HG03521 (cell line): Measurements from ENCODE around the gene ARHGAP15.

Source experiments
- ATAC-seq: cut with Tn5 transposase; IDR thresholded peaks from one replicate; pipeline ENCODE4 v1.9.1; 2021; ENCODE audit warnings: mild to moderate bottlenecking, moderate library complexity; ENCODE audit not compliant: unreplicated experiment

The ARHGAP15 gene

GRCh38 chr2:143604566-143604959 is 475.3 kb downstream of the ARHGAP15 start:
- no peak for ATAC-seq

GRCh38 chr2:143607231-143608062 is 478.2 kb downstream of the ARHGAP15 start:
- no peak for ATAC-seq

GRCh38 chr2:143608063-143608423 is 478.8 kb downstream of the ARHGAP15 start:
- ATAC-seq, result no peak

- ATAC-seq, result no peak
These were observed 479.5 kb downstream of the ARHGAP15 start for GRCh38 chr2:143608758-143609157.

GRCh38 chr2:143611336-143611735 is 482.1 kb downstream of the ARHGAP15 start:
- ATAC-seq, result no peak

- ATAC-seq, result no peak
These were observed 486.3 kb downstream of the ARHGAP15 start for GRCh38 chr2:143615562-143615961.

- no peak for ATAC-seq
These were observed 487.2 kb downstream of the ARHGAP15 start for GRCh38 chr2:143616452-143616851.

GRCh38 chr2:143617803-143618415 is 488.7 kb downstream of the ARHGAP15 start:
- no peak for ATAC-seq

- no peak for ATAC-seq
These were observed 492.9 kb downstream of the ARHGAP15 start for GRCh38 chr2:143622106-143622505.

- no peak for ATAC-seq
These were observed 494.2 kb downstream of the ARHGAP15 start for GRCh38 chr2:143623231-143623908.

- no peak for ATAC-seq
These were observed 494.7 kb downstream of the ARHGAP15 start for GRCh38 chr2:143623909-143624260.

GRCh38 chr2:143629340-143629739 is 500.1 kb downstream of the ARHGAP15 start:
- ATAC-seq, result no peak

- ATAC-seq, result no peak
These were observed 503.6 kb downstream of the ARHGAP15 start for GRCh38 chr2:143632751-143633374.

GRCh38 chr2:143633419-143633818 is 504.2 kb downstream of the ARHGAP15 start:
- ATAC-seq, result no peak

GRCh38 chr2:143635302-143635701 is 506.1 kb downstream of the ARHGAP15 start:
- ATAC-seq, result no peak

GRCh38 chr2:143635936-143636335 is 506.7 kb downstream of the ARHGAP15 start:
- ATAC-seq, result no peak

- ATAC-seq, result no peak
These were observed 511.6 kb downstream of the ARHGAP15 start for GRCh38 chr2:143640826-143641225.

- no peak for ATAC-seq
These were observed 516.9 kb downstream of the ARHGAP15 start for GRCh38 chr2:143645921-143646645.

GRCh38 chr2:143649226-143649740 is 520.1 kb downstream of the ARHGAP15 start:
- ATAC-seq, result no peak

GRCh38 chr2:143652692-143653091 is 523.5 kb downstream of the ARHGAP15 start:
- no peak for ATAC-seq

- no peak for ATAC-seq
These were observed 539.0 kb downstream of the ARHGAP15 start for GRCh38 chr2:143668234-143668633.
